Dermis microvascular lymphatic vessel endothelial cell (primary cell): ENCODE results near the gene LHFPL2. TPM values are rescaled to one million over a fixed set of nuclear protein-coding genes. Genes with fewer than 3 reads are reported as not detected.
"Not testable (repeated sequence)": the region's sequence is repeated elsewhere in the genome, so short reads cannot be mapped to it uniquely, and the experiment has no call there.

Experiments
- DNase-seq, 2 donors: peaks; one replicate each; pipeline versions ENCODE4 v3.0.0 to v3.0.0-alpha.2; 2010; ENCODE audit warnings: low read depth in 2 of 2
- total RNA-seq: library from RNA; depleted of rRNA; stranded (reverse); fragments of >200 nt; gene quantifications from 2 replicates; pipeline ENCODE4 v1.2.1, GENCODE V29; 2014

LHFPL2 gene
- total RNA-seq: 21.1 and 39.6 TPM in 2 replicates

GRCh38 chr5:78648359-78649210 lies at the start of gene LHFPL2:
LHFPL2 (minus strand) TSS chr5:78648772; CDS start chr5:78510213, 138,559 bp downstream.
- peak in 1 of 2 donors; percentile 84 for DNase-seq

- DNase-seq: peak in 1 of 2 donors; percentile 16
These were observed 48.1 kb upstream of the LHFPL2 start for GRCh38 chr5:78696637-78697036.

GRCh38 chr5:78696052-78696451 lies 47.5 kb upstream of the LHFPL2 start:
- DNase-seq: not testable (repeated sequence)

- no peak for DNase-seq
These were observed 44.8 kb upstream of the LHFPL2 start for GRCh38 chr5:78693339-78693738.

GRCh38 chr5:78691084-78691960 lies 42.8 kb upstream of the LHFPL2 start:
- no peak for DNase-seq

GRCh38 chr5:78690253-78690972 lies 41.8 kb upstream of the LHFPL2 start:
- peak in 1 of 2 donors; percentile 24 for DNase-seq

- DNase-seq: no peak
These were observed 41.1 kb upstream of the LHFPL2 start for GRCh38 chr5:78689540-78690252.

- not testable (repeated sequence) for DNase-seq
These were observed 38.9 kb upstream of the LHFPL2 start for GRCh38 chr5:78687514-78687913.

- not testable (repeated sequence) for DNase-seq
These were observed 35.3 kb upstream of the LHFPL2 start for GRCh38 chr5:78683905-78684304.

- no peak for DNase-seq
These were observed 31.3 kb upstream of the LHFPL2 start for GRCh38 chr5:78679905-78680304.

GRCh38 chr5:78677777-78678668 lies 29.5 kb upstream of the LHFPL2 start:
- no peak for DNase-seq

- no peak for DNase-seq
These were observed 27.6 kb upstream of the LHFPL2 start for GRCh38 chr5:78675956-78676730.

- DNase-seq: not testable (repeated sequence)
These were observed 25.3 kb upstream of the LHFPL2 start for GRCh38 chr5:78673827-78674226.

GRCh38 chr5:78672154-78672553 lies 23.6 kb upstream of the LHFPL2 start:
- DNase-seq: no peak

- no peak for DNase-seq
These were observed 23.0 kb upstream of the LHFPL2 start for GRCh38 chr5:78671609-78672008.

- no peak for DNase-seq
These were observed 22.2 kb upstream of the LHFPL2 start for GRCh38 chr5:78670701-78671269.

- DNase-seq: no peak
These were observed 20.8 kb upstream of the LHFPL2 start for GRCh38 chr5:78669331-78669730.

GRCh38 chr5:78667461-78668103 lies 19.0 kb upstream of the LHFPL2 start:
- no peak for DNase-seq
